ENCODE measurements around the gene ANO4.
"Not testable (repeated sequence)": the region's sequence is repeated elsewhere in the genome, so short reads cannot be mapped to it uniquely, and the experiment has no call there.

- TF ChIP-seq CTCF (IDR thresholded peaks at IDR 0.05; ENCODE audit: insufficient read depth, low read length, poor library complexity, severe bottlenecking); EZH2phosphoT487 (conservative IDR thresholded peaks at IDR 0.05; ENCODE audit: low read length): not testable (repeated sequence)
Measured at GRCh38 chr12:101062508-101062907, 267.9 kb downstream of the ANO4 start.

Data from SU-DHL-6 (cell line).